ENCODE measurements around the gene DOCK4.

Gene DOCK4

GRCh38 chr7:111765751-111766643 lies 440.2 kb downstream of the DOCK4 start:
- DNase-seq (ENCODE audit: low read depth): no peak

- no peak for DNase-seq (ENCODE audit: low read depth)
These were observed 442.9 kb downstream of the DOCK4 start for GRCh38 chr7:111763221-111763801.

GRCh38 chr7:111762799-111763198 lies 443.4 kb downstream of the DOCK4 start:
- no peak for DNase-seq (ENCODE audit: low read depth)

GRCh38 chr7:111762211-111762610 lies 444.0 kb downstream of the DOCK4 start:
- no peak for DNase-seq (ENCODE audit: low read depth)

DNA sequence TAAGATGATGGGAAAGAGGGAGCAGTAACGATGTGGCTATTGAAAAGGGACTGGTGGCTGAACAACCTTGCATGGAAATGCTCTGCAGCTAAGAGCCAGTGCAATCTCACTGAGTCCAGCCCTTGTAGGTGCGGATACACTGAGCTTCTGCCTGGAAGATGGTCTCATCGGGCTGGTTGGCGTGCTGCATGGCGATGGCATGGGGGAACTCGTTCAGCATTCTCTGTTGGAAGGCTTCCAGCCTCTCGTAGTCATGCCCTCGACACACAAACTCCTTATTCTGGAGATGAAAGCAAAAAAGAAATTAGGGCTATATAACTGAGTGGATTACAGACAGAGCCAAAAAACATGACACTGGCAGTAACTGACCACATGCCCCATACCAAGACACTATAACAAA lies 446.2 kb downstream of the DOCK4 start:
- DNase-seq (ENCODE audit: low read depth): no peak

GRCh38 chr7:111758332-111758731 lies 447.9 kb downstream of the DOCK4 start:
- DNase-seq (ENCODE audit: low read depth): no peak

DNA sequence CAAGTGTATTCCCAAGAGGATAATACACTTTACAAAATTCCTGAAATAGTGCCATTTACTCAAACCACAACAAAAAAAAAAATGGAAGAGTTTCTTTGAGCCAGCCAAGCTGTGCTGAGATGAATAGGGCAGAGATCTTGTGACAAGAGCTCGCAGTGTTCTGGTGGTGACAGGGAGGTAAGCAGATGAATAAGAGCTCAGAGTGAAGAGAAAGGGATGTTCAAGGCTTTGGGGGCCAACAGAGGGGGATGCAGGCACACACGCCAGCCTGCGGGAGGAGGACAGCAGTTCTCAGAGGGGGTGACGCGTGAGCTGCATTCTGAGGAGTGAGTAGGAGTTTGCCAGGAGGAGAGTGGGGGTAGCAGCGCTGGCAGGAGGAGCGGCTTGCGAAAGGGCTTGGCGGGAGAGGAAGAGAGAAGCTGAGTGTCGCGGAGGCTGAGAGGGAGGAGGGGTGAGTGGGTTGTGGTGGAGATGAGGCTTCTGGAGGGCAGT lies 449.5 kb downstream of the DOCK4 start:
- DNase-seq (ENCODE audit: low read depth): no peak

- DNase-seq (ENCODE audit: low read depth): no peak
These were observed 450.8 kb downstream of the DOCK4 start for GRCh38 chr7:111755383-111755782.

DNA sequence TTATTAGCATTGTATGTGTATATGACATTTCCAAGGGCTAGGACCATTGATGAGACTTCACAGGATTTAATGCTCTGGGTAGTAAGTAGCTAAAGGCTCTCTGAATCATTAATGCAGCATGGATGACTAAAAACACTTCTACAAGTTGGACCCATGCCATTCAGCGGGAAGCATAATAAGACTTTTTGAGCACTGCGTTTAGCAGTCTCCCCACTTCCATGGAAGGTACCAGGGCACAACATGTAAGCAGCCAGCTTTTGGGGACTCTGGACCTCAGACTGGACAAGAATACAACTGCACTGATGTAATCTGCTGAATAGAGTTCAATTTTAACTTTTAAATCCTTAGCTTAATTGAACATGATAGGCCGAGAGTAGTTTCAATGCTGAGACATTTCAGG lies 452.2 kb downstream of the DOCK4 start:
- no peak for DNase-seq (ENCODE audit: low read depth)

DNA sequence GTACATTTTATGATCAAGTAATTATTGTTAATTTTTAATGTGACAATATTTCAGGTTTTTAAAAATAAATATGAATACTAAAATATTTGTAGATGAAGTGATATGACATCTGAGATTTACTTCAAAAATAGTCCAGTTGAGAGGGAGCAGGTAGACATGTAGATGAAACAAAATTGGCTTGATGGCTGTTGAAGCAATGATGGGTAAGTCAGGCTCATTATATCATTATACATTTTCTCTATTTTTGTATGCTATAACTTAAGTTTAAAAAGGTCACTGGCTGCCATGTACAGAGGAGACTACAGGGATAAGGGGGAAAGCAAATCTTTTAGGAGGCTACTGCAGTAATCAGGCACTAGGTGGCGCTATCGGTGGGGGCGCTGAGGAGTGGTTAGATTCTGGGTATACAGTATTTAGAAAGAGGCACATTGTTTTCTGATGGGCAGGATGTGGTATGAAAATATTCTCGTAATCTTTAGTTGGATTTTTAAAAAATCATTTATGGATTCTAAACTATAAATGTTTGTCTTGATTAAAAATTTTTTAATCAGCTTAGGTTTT lies 454.1 kb downstream of the DOCK4 start:
- DNase-seq (ENCODE audit: low read depth): peak; percentile 25

GRCh38 chr7:111750878-111751277 lies 455.3 kb downstream of the DOCK4 start:
- DNase-seq (ENCODE audit: low read depth): no peak

- DNase-seq (ENCODE audit: low read depth): no peak
These were observed 456.0 kb downstream of the DOCK4 start for GRCh38 chr7:111750228-111750627.

- no peak for DNase-seq (ENCODE audit: low read depth)
These were observed 456.6 kb downstream of the DOCK4 start for GRCh38 chr7:111749625-111750024.

DNA sequence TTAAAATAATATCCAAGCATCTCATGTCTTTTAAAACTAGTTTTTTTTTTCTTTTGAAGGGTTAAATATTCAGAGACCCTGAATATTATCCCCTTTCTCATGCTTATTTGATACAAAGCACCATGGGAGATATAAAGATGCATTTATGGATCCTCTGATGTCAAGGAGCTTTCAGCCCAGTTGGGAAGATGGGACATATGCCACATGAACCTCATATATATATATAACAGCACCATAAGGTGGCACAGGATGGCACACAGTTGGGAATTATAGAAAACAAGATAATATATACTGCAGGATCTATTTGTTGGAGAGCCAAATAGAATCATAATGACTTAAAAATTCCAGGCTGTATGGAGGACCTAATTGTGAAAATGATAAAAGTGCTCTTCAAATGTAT lies 458.5 kb downstream of the DOCK4 start:
- DNase-seq (ENCODE audit: low read depth): no peak

- DNase-seq (ENCODE audit: low read depth): no peak
These were observed 459.2 kb downstream of the DOCK4 start for GRCh38 chr7:111746950-111747349.

- DNase-seq (ENCODE audit: low read depth): no peak
These were observed 461.6 kb downstream of the DOCK4 start for GRCh38 chr7:111744501-111745155.

- no peak for DNase-seq (ENCODE audit: low read depth)
These were observed 462.9 kb downstream of the DOCK4 start for GRCh38 chr7:111743244-111743847.

GRCh38 chr7:111741811-111742240 lies 464.4 kb downstream of the DOCK4 start:
- peak; percentile 4 for DNase-seq (ENCODE audit: low read depth)

DNA sequence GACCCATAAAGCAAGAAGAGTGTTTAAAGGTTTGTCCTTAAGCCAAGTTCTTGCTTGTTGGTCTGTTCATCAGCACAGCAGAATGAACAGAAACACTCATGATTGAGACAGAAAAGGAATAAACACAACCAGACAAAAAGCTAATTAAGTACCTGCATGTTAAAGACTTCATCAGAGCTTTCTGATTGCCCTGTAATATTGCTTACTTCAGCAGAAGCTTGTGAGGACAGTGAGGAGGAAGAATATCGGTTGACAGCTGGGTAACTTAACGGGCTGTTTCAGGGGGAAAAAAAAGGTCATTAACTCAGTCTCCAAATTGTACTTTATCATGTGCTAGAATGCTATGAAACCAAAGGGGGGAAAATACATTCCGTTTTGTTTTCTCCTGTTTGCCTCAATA lies 465.3 kb downstream of the DOCK4 start:
- DNase-seq (ENCODE audit: low read depth): no peak

DNA sequence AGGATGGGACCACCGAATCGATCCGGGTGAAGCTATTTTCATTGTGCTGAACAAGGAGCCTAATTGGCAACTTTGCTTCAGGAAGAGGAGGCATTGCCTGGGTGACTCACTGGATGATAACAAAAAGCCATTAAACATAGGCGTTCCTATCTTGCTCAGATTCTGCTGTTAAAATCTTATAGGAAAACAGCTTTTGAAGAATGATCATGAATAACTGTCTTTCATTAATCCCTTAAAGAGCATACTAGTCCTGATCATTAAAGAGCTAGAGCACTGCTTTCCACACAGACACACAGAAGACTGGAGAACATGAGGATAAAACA lies 469.7 kb downstream of the DOCK4 start:
- DNase-seq (ENCODE audit: low read depth): no peak

DNA sequence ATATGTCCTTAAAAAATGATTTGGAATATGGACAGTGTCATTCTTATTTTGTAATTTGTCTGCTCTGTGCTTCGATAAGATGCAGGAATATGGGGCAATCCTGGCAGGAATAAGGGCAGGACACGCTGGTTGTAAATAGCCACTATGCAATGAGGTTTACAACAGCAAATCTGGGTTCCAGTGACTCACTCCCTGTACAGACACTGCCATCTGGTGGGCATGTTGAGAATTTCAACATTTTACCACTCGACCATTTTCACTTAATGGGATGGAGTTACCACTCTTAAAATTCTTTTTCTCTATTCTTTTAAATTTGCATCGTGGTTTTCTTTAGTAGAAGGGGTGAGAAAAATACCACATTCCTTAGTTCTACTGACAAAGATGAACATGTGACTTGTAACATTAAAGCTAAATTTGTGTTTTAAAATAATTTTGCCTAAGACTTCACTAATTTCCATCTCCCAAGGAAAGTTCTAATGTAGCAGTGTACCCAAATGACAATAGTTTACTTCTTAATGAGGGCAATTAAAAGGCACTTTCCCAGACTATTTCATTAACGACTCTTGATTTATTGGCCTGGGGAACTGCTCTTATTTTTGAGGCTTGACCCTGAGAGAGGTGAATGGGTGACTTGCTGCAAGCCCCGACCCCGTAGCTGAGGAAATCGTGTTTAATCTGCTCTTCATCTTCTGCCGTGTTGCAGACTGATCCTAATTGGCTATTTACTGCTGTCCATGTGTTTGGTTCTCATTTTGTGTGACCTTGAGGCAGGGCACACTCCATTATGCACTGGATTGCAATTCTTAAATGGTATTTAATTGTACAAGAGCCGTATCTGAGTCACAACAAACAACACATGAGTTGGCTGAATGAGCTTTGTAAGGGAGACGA lies 470.3 kb downstream of the DOCK4 start:
- DNase-seq (ENCODE audit: low read depth): peak; percentile 25
